Activated naive CD8-positive, alpha-beta T cell treated with anti-CD3 and anti-CD28 coated beads, Interleukin-2, amount 50 U/mL, for 16 hours (primary cell): ENCODE data around the gene HORMAD2.
"Not testable (repeated sequence)": the region's sequence is repeated elsewhere in the genome, so short reads cannot be mapped to it uniquely, and the experiment has no call there.

Experiments
- DNase-seq: peaks from one replicate; pipeline ENCODE4 v3.0.0-alpha.2; 2020; ENCODE audit warnings: low read depth, low spot score

Gene HORMAD2

DNA sequence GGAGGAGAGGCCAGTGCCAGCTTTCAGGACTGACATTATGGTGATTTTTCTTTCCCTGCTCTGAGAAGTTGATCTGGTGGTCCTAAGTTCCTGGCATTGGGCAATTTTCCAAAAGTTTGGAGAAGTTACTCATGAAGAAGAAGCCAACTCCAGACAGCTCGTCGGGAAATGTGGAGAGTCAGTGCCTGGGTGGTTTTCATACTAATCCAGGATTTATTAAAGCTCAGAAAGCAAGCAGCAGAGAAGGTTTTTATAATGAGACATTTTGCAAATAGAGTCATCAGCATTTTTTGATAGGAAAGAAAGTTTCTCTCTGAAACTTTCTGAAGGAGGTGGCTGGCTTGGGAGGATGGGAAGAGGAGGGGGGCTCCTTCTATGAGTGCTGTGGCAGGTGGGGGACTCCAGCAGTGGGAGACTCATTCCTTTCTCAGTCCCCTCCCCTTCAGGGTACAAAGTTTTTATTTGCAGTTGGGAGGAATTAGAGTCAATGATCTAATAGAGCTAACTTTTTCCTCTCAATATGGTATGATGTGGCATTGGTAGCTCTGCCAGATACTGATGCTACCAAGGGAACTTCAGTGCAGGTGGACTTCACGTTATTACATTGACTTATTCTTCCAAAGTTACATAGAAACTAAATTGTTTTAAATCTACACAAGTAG lies 110.9 kb downstream of the HORMAD2 start:
- no peak for DNase-seq

GRCh38 chr22:30192427-30192826 lies 112.2 kb downstream of the HORMAD2 start:
- DNase-seq, result no peak

DNA sequence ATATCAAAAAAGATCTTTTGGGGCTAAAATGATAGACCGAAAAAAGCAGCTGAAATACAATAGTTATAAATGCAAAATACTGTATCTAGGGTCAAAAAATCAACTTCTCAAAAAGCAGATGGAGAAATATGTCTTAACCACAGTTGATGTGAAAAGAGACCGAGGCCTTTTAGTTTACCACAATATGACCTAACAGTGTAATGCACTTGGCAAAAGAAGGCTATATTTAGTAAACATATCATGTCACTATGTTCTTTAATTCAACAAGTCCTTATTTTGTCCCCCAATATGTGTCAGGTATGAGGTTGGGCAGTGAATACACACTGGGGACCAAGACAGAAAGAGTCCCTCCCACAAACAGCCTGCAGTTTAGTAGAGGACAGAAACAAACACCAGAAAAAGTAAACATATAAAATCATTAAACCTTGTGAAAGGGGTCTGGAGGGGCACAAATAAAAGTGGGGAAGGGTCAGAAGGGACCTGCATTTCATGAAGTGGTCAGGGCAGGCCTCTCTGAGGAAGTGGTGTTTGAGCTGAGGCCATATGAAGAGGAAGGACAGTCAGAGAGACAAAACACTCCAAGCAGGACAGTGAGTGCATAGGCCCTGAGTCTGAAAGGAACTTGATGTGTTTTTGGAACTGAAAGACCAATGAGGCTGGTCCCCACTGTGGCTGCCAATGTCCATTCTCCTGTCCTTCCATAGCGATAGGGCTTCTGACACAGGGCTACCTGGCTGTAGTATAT lies 112.9 kb downstream of the HORMAD2 start:
- DNase-seq, result no peak

DNA sequence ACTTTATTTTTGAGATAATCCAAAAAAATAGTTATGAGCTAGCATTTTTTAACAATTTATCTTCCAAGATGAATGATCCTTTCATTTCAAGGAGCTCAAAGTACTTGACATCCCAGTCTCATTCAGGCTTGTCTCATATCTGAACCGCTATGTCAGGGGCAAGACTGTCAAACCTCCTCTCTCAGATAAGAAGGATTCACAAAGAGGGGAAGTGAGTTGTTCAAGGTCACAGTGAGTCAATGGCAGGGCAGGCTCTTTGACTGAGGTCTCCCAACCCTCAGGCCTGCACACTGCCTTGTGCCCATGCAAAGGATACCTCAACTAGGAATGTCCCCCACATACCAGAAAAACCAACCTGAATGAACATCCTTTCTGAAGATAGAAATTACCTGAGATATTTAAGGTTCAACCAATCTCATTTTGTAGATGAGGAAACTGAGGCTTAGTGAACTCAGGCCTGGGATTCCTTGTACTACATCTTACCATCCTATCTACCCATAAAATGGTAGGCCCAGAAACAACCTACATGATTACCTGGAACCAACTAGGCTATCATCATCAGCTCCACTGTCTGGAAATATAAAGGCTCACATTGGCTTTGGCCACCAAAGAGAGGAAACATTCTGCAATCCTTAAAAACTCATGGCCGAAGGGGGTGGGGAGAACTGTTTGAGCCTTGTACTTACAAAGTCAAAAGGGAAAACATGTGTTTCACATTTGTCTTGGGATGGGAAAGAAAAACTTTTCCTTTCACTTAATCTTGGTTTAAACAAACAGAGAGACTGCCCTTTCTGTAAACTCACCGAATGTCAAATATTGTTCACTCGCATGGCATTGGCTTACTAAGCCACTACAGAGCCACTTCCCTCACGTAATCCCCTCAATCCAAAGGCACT lies 115.2 kb downstream of the HORMAD2 start:
- DNase-seq, result no peak

DNA sequence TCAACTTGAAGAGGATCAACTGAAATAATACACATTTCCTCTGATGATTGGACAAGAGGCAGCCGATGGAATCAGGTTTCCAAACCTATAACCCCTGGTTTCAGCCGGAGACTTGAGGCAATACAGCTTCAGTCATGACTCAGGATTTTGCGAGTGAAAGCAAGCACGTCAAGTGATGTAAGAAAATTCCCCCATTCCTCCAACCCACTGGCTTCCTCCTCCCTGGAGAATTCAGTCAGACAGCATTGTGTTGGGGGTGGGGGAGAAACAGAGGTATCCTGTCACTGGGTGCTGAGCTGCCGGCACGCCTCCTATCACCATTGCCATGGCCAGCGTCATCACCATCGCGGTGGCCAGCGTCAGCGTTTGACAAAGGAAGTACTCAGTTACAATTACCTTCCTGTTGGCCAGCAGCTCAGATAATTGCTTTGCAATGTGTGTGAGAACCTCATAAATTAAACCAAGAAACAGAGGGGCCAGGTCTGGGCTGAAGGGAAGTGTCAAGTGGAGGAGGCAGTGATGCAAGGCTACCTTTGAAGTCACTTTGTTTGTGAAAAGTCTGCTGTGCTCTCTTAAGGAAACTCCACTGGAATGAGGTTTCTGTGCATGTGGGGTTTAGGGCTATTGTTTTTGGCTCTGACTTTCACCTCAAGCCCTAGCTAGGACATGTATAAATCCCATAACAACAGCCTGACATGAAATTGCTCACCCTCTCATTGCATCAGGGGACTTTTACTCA lies 116.0 kb downstream of the HORMAD2 start:
- DNase-seq, result no peak

- no peak for DNase-seq
Measured at GRCh38 chr22:30196880-30197336, 116.6 kb downstream of the HORMAD2 start.

DNA sequence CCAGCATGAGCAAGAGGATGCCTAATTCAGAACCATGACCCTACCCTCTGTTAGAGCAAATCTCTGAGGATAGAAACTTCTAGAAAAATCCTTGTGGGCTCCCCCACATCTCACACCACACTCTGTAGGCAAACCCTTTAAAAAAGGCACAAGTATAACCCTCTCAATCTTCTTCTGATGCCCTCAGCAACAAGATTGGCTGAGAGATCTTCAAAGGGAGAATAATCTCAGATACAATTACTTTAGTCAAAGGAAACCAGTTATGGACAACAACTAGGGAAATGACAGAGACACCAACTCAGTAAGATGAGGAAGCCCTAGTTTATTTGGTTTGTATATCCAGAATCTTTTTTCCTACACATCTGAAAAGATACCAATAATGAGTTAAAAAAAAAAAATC lies 117.1 kb downstream of the HORMAD2 start:
- no peak for DNase-seq

GRCh38 chr22:30198152-30198825 lies 118.0 kb downstream of the HORMAD2 start:
- no peak for DNase-seq

DNA sequence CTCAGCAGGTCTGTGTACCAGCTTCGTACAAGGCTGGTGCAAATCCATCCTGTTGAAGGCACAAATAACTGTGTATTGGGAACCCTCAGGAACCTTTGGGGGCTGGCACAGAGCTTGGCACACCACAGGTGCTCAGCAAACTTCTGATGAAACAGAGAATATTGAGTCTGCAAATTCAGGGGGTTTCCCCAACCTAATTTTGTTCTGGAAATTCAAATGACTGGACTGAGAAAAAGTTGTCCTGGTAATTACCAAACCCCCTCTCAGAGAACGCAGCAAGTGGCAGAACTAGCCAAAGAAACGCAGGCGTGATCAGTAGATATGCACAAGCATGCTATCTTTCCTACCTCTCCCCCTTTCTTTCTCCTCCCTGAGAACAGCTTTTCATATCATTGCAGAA lies 118.7 kb downstream of the HORMAD2 start:
- no peak for DNase-seq

DNA sequence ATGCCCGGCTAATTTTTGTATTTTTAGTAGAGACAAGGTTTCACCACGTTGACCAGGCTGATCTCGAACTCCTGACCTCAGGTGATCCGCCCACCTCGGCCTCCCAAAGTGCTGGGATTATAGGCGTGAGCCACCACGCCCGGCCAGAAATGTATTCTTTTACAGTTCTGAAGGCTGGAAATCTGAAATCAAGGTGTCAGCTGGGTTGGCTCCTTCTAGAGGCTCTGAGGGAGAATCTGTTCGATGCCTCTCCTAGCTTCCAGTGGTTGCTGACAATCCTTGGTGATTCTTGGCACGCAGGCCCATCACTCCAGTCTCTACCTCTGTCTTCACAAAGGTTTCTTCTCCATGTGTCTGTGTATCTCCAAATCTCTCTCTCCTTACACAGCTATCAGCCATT lies 120.6 kb downstream of the HORMAD2 start:
- not testable (repeated sequence) for DNase-seq

- DNase-seq, result no peak
Measured at GRCh38 chr22:30201945-30202344, 121.7 kb downstream of the HORMAD2 start.

- no peak for DNase-seq
Measured at GRCh38 chr22:30202531-30203006, 122.3 kb downstream of the HORMAD2 start.

DNA sequence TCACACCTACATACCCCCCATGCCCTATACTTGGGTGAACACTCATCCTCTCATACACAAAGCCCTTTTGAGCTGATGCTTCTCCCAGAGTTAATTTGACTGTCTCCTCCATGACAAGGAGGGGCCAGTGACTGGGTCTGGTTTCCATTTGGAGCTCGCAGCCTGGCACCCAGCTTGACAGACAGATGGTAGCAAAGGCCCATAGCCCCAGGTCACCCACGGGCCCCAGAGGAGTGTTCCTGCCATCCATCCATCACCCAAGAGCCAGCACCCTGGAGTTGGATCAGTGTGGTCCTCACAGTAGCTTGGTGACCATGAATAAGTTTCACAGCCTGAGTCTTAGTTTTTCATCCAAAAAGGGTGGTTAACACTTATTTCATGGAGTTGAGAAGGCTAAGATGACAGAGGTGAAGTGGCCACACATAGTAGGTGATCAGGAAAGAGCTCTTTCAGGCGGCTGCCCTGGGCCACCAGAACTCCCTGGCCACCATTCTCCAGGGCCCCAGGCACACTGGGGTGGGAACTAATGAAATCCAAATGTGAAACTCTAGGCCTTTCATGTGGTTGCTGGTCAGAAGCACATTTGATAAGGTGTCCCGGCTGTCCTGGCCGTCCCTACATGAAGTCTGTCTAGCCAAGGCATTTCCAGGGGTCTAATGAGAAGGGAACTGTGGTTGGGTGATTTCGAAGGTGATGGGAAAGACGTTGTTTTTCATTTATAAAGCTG lies 123.9 kb downstream of the HORMAD2 start:
- no peak for DNase-seq

DNA sequence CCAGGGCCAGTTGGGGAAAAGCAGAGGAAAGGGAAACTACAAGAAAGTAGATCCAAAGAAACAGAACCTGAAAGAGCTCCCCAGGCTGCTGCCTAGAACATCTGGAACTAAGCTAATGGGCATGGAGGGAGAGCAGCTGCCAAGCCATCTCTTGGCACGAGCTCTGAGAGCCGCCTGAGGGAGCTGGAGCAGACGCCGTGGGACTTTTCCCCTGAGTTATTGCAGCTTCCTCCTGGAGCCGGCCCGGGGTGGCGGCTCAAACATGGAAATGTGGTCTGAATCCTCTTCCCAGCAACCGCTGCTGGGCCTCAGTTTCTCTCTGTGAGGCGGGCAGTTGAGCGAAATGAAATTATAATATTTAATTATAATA lies 124.5 kb downstream of the HORMAD2 start:
- DNase-seq, result no peak

- DNase-seq, result no peak
Measured at GRCh38 chr22:30205281-30206115, 125.2 kb downstream of the HORMAD2 start.

DNA sequence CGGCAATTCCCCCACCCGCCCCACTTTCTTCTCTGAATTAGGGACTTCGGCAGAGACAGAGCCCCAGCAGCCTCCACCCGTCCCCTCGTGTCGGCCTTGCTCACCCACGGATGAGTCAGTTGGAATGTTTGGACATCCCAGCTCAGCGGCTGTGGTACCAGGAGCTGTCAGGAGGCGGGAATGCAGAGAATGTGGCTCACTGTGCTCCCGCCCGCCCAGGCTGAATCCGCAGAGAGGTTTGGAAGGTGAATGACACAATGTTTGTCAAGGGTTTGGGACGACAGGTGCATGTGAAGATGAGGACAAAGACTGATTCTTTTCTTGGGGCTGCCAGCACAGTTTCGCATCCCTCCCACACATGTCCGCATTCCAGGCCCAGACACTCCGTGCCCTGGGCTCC lies 126.7 kb downstream of the HORMAD2 start:
- no peak for DNase-seq

DNA sequence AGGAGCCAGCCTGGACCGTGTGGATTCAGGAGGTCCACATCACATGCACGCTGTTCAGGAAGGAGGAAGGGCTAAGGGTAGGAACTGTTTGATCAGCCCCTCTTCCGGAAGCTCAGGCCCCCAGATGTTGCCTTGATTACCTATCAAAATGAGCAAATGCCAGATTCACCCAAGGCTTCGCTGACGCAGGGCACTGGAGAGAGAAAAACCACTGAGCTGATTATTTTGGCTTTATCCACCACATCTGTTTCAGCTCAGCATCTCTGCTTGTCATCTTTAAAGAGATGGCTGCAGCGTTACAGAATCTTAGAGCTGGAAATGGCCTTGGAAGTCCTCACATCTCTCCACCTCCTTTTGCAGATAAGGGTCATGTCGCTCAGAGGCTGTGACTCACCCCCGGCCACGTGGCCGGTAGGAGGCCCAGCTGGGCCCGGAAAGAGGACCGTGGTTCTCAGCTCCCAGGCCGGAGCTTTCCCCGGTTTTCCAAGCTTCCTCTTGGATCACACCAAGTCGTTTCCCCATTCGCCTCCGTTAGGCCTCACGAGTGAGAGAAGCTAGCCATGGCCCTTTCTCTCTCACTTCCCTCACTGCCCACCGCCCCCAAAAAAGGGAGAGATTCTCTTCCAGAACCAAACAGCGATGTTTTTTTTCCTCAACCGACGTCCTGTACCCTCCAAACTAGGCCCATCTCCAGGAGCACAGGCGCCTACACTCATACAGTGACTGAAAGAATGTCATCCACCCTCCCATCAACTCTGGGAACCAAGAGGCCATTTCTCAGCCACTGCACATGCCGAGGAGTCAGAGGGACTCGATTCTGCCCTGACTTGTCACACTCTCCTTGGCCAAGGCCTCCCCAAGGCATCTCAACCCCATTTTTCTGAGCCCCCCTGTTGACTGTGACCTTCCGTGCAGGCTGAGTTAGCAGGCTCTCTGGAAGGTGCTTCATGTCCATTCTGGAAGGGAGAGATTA lies 128.7 kb downstream of the HORMAD2 start:
- no peak for DNase-seq

DNA sequence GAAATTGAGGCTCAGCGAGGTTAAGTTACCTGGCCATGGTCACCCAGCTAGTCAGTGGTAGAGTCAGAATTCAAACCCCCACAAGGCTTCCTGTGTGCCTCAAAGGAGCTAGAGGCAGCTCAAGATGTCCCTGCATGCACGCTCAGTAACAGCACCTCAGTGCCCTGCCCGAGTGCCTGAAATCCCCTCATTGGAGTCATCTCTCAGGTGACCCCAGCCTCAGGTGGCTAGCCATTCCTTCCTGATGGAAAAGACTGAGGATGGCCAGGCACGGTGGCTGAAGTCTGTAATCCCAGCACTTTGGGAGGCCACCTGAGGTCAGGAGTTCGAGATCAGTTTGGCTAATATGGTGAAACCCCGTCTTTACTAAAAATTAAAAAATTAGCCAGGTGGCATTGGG lies 129.4 kb downstream of the HORMAD2 start:
- DNase-seq, result no peak
